ENCODE measurements around the gene OR2L13.

OR2L13 gene

GRCh38 chr1:248140846-248141245 is 45.9 kb downstream of the OR2L13 start:
- DNase-seq (ENCODE audit: low spot score), result no peak
- TF ChIP-seq CTCF (IDR thresholded peaks at IDR 0.05; ENCODE audit: extremely low read depth, missing control alignments), result no peak

GRCh38 chr1:248143311-248143710 is 48.3 kb downstream of the OR2L13 start:
- TF ChIP-seq CTCF (IDR thresholded peaks at IDR 0.05; ENCODE audit: extremely low read depth, missing control alignments), result no peak
- DNase-seq (ENCODE audit: low spot score), result no peak

- DNase-seq (ENCODE audit: low spot score), result no peak
- TF ChIP-seq CTCF (IDR thresholded peaks at IDR 0.05; ENCODE audit: extremely low read depth, missing control alignments), result no peak
Measured at GRCh38 chr1:248144513-248145198, 49.7 kb downstream of the OR2L13 start, which contains the start of gene OR2M5. Gene OR2M5 (plus strand): TSS chr1:248145148. CDS start chr1:248145148, 0 bp downstream.

Measured in GM20000 (cell line).